A172 (cell line): Measurements from ENCODE around the gene HNF1B. TPM values are rescaled to one million over a fixed set of nuclear protein-coding genes. Genes with fewer than 3 reads are reported as not detected.

Source experiments
- total RNA-seq: library from RNA; depleted of rRNA; stranded (reverse); fragments of >200 nt; shearing (Covaris generic); gene quantifications from 2 replicates; pipeline ENCODE4 v1.2.3, GENCODE V29; 2014; rRNA removed

HNF1B gene
- total RNA-seq, 1 experiment from 2014 or later: not detected

Other genes with a start within 250 kb of the HNF1B start
- 7.4 and 9.0 TPM in 2 replicates for gene SYNRG, start 135.6 kb downstream of the HNF1B start, total RNA-seq
- 45.9 and 59.3 TPM in 2 replicates for gene DDX52, start 101.6 kb downstream of the HNF1B start, total RNA-seq
- gene TBC1D3K, start 179.4 kb upstream of the HNF1B start, total RNA-seq: 0.10 TPM in 1 of 2 replicates, not detected in the other
- 2.8 and 4.6 TPM in 2 replicates for gene TBC1D3L, start 244.0 kb upstream of the HNF1B start, total RNA-seq